KMS-11 (cell line): Measurements from ENCODE around the gene RPL26.
"Not testable (repeated sequence)": the region's sequence is repeated elsewhere in the genome, so short reads cannot be mapped to it uniquely, and the experiment has no call there.

ENCODE experiments used
- H2AFZ ChIP-seq: fragments of 200-600 bp; sonication (generic); 2 replicates; pipeline ENCODE4 v1.6.1; 2016; ENCODE audit warnings: antibody characterized with exemption, mixed run types, low read depth
- H3K27ac ChIP-seq: fragments of 200-600 bp; sonication (generic); 2 replicates; pipeline ENCODE4 v1.6.1; 2016; ENCODE audit warnings: mild to moderate bottlenecking, mixed run types
- H3K27me3 ChIP-seq: fragments of 200-600 bp; sonication (generic); 2 replicates; pipeline ENCODE4 v1.6.1; 2017; ENCODE audit warnings: mild to moderate bottlenecking, low read depth, mixed run types, moderate library complexity; ENCODE audit not compliant: insufficient read depth
- H3K36me3 ChIP-seq: fragments of 200-600 bp; sonication (generic); 2 replicates; pipeline ENCODE4 v1.6.1; 2017; ENCODE audit warnings: mild to moderate bottlenecking, mixed run types; ENCODE audit not compliant: insufficient read depth
- H3K4me1 ChIP-seq: fragments of 200-600 bp; sonication (generic); 2 replicates; pipeline ENCODE4 v1.6.1; 2016; ENCODE audit warnings: mild to moderate bottlenecking, low read depth, mixed run types; ENCODE audit not compliant: poor library complexity, severe bottlenecking
- H3K4me2 ChIP-seq: fragments of 200-600 bp; sonication (generic); 2 replicates; pipeline ENCODE4 v1.7.0; 2016; ENCODE audit warnings: mild to moderate bottlenecking, mixed run types
- H3K4me3 ChIP-seq: fragments of 200-600 bp; sonication (generic); IDR thresholded peaks from 2 replicates; pipeline ENCODE4 v1.6.1; 2017; ENCODE audit warnings: low read depth, low read length, mixed read lengths; ENCODE audit not compliant: insufficient read depth
- H3K79me2 ChIP-seq: fragments of 200-600 bp; sonication (generic); 2 replicates; pipeline ENCODE4 v1.6.1; 2016; ENCODE audit warnings: low read depth, mixed run types; ENCODE audit not compliant: insufficient read depth
- H3K9ac ChIP-seq: fragments of 200-600 bp; sonication (generic); 2 replicates; pipeline ENCODE4 v1.6.1; 2016; ENCODE audit warnings: mild to moderate bottlenecking, mixed run types
- H4K20me1 ChIP-seq: fragments of 200-600 bp; sonication (generic); 2 replicates; pipeline ENCODE4 v1.6.1; 2016; ENCODE audit warnings: mild to moderate bottlenecking, mixed run types; ENCODE audit not compliant: insufficient read depth
- CTCF ChIP-seq: fragments of 200-600 bp; sonication (generic); conservative IDR thresholded peaks from 2 replicates; pipeline ENCODE4 v1.6.1; 2017; ENCODE audit warnings: low read depth, mild to moderate bottlenecking, antibody characterized with exemption, low read length, moderate library complexity, mixed read lengths

RPL26 gene

GRCh38 chr17:8357910-8358309, 25.1 kb downstream of the RPL26 start:
- Histone ChIP-seq H3K27me3 (no peaks in the 10 kb centered on the region), H4K20me1 (no peaks in the 10 kb centered on the region), H3K36me3 (no peaks in the 10 kb centered on the region), H3K4me3 (no peak overlapping the region), H3K27ac (no peak overlapping the region), H3K4me2 (no peak overlapping the region), H3K79me2 (no peaks in the 10 kb centered on the region), H2AFZ (no peak overlapping the region), H3K9ac (no peak overlapping the region), H3K4me1 (no peaks in the 10 kb centered on the region)
- no peak for TF ChIP-seq CTCF

- Histone ChIP-seq H3K27ac (no peak overlapping the region), H2AFZ (no peak overlapping the region), H3K27me3 (no peaks in the 10 kb centered on the region), H3K9ac (no peak overlapping the region), H3K36me3 (no peaks in the 10 kb centered on the region), H3K4me2 (no peak overlapping the region), H3K4me1 (no peaks in the 10 kb centered on the region), H3K79me2 (no peaks in the 10 kb centered on the region), H3K4me3 (no peak overlapping the region), H4K20me1 (no peaks in the 10 kb centered on the region)
- TF ChIP-seq CTCF: no peak
These were observed 28.8 kb downstream of the RPL26 start for GRCh38 chr17:8354236-8354635.

- no peaks in the 10 kb centered on the region for H3K4me1 ChIP-seq
- no peak overlapping the region for H2AFZ ChIP-seq
- no peaks in the 10 kb centered on the region for H3K27me3 ChIP-seq
- H3K9ac ChIP-seq: no peak overlapping the region
- no peak overlapping the region for H3K4me3 ChIP-seq
- H3K27ac ChIP-seq: no peak overlapping the region
- no peaks in the 10 kb centered on the region for H4K20me1 ChIP-seq
- no peak overlapping the region for H3K4me2 ChIP-seq
- no peaks in the 10 kb centered on the region for H3K79me2 ChIP-seq
- H3K36me3 ChIP-seq: no peaks in the 10 kb centered on the region
- no peak for TF ChIP-seq CTCF
These were observed 29.3 kb downstream of the RPL26 start for GRCh38 chr17:8353736-8354135.

- Histone ChIP-seq H3K27me3 (no peaks in the 10 kb centered on the region), H3K4me2 (no peak overlapping the region), H3K79me2 (no peaks in the 10 kb centered on the region), H3K36me3 (no peaks in the 10 kb centered on the region), H3K9ac (no peak overlapping the region), H2AFZ (no peak overlapping the region), H3K4me3 (no peak overlapping the region), H3K4me1 (no peaks in the 10 kb centered on the region), H4K20me1 (no peaks in the 10 kb centered on the region), H3K27ac (no peak overlapping the region)
- TF ChIP-seq CTCF: no peak
These were observed 32.7 kb downstream of the RPL26 start for GRCh38 chr17:8350339-8350738.

- H3K27ac ChIP-seq, H2AFZ ChIP-seq, H3K9ac ChIP-seq, H3K4me2 ChIP-seq, H4K20me1 ChIP-seq, H3K4me3 ChIP-seq, H3K27me3 ChIP-seq, H3K4me1 ChIP-seq, H3K79me2 ChIP-seq, H3K36me3 ChIP-seq: not testable (repeated sequence)
These were observed 36.0 kb downstream of the RPL26 start for GRCh38 chr17:8347001-8347400.
